Left lobe of liver (tissue), 2 donors: ENCODE measurements around the gene PIM3. TPM values are rescaled to one million over a fixed set of nuclear protein-coding genes. Genes with fewer than 3 reads are reported as not detected.
A peak's percentile ranks its signal among the peaks of the same experiment; 100 is the strongest.

Experiments used
- ATAC-seq: fragments of 200-7000 bp; cut with Tn5 transposase; one replicate; pipeline ENCODE4 v1.9.1; 2020; ENCODE audit warnings: mild to moderate bottlenecking, moderate library complexity
- DNase-seq: peaks from one replicate; pipeline ENCODE4 v3.0.0-alpha.2; 2020; ENCODE audit warnings: low spot score
- total RNA-seq: library from RNA; stranded (reverse); gene quantifications from one replicate; pipeline ENCODE4 v1.2.1, GENCODE V29; 2021
- donor health status: DM: no; HTN: no; CAD: no; lungs with moderate emphysema.
- donor health status: DM: no; HTN: yes; CAD: no.

The PIM3 gene
- 36.8 TPM for total RNA-seq

GRCh38 chr22:49960159-49961004 is at the start of gene PIM3:
Gene PIM3, plus strand, starts transcription at chr22:49960772. Its CDS starts 176 bp downstream, at chr22:49960948.
- ATAC-seq (peak; percentile 59), DNase-seq (peak; percentile 98)

- DNase-seq = no peak
- no peak for ATAC-seq
These were observed 48.5 kb upstream of the PIM3 start for GRCh38 chr22:49911881-49912625.

- DNase-seq (no peak), ATAC-seq (no peak)
These were observed 47.5 kb upstream of the PIM3 start for GRCh38 chr22:49913026-49913425.

DNA sequence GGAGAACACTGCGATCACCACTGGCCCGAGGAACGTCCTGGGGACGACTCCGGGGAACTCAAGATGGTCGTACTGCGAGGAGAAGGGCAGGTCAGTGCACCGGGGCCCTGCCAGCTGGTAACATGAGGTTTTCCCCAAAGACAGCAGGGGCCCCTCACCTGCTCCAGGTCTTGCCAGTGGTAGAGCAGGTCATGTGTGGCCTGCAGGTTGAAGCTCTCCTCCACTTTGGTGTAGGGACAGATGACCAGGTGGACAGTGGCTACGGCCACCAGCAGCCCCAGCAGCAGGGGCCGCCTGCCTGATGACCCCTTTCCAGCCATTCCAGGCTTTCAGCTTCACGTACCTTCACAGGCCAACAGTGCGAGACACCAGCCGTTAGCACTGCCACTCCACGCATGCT is 47.1 kb upstream of the PIM3 start:
- no peak for DNase-seq

GRCh38 chr22:49914256-49914655 is 46.3 kb upstream of the PIM3 start:
- DNase-seq = no peak
- no peak for ATAC-seq

More for the DNA sequence above, 47.1 kb upstream of the PIM3 start:
- no peak for ATAC-seq

DNA sequence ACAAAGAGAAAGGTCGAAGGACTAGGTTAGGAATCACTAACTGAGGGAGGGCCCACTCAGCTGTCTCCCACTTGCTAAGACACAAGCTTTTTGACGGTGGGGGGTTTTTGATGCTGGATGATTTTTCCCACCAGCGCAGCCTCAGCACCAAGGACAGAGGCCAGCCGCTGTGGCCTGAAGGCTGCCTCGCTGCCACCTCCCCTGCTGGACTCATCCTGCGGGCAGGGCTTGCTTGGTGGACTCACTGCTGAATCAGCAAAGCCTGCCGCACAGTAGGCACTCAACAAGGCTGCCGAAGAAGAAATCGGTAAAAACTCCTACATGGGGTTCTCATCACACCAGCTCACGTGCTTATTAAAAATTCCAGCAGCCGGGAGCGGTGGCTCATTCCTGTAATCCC is 45.0 kb upstream of the PIM3 start:
- DNase-seq = no peak
- ATAC-seq = no peak

DNA sequence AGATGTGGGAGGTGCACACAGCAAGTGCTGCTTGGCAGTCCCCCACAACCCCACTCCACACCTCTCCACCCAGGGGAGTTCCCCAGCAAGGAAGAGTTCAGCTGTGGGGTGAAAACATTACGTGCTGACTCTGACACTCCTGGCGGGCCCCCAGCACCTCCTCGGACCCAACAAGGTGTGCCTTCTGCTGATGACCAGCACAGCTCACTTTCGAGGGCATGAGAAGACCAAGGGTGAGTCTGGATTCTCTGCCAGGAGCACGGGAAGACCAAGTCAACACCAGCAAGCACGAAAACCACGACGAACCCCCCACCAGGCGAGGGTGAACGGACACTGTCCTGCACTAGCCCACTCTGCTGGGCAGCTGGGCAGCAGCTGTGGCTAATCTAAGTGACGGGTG is 43.7 kb upstream of the PIM3 start:
- ATAC-seq (no peak), DNase-seq (no peak)

DNA sequence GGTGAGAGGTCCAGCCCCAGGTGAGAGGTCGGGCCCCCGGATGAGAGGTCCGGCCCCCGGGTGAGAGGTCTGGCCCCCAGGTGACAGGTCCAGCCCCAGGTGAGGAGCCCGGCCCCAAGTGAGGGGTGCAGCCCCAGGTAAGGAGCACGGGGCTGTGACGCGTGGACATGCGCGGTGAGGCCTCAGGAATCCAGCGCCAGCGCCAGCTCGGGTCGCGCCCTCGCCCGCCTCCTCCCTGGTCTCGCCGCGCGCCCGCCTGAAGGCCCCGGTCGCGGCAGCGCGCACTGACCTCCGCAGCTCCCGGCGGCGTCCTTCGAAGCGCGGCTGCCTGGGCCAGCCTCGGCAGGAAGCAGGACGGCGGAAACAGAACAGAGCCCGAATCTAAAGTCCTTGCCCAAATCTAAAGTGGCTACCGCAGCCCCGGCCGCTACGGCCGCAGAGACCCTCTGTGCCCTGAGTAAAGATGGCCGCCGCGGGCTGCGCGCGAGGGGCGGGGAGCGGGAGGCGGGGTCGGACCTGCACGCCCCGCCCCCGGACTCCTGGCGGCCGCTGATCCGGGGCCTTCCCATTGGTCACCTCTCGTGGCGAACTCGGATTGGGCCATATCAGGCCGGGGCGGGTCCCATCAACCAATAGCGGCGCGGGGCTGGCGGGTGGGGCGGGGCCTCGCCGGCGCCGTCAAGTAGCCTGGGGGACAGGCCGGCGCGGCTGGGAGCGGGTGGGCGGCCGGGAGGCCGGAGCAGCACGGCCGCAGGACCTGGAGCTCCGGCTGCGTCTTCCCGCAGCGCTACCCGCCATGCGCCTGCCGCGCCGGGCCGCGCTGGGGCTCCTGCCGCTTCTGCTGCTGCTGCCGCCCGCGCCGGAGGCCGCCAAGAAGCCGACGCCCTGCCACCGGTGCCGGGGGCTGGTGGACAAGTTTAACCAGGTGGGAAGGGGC is 42.3 kb upstream of the PIM3 start, which contains the start of the genes ALG12 and CRELD2:
ALG12 (minus strand) TSS at position 465 of the 937 bp plus-strand sequence. CDS start 4,673 bp downstream, outside the sequence.
CRELD2 (plus strand) TSS at position 661 of the 937 bp plus-strand sequence; CDS start at position 797, 136 bp downstream.
- DNase-seq (peak; percentile 98), ATAC-seq (peak; percentile 92)

DNA sequence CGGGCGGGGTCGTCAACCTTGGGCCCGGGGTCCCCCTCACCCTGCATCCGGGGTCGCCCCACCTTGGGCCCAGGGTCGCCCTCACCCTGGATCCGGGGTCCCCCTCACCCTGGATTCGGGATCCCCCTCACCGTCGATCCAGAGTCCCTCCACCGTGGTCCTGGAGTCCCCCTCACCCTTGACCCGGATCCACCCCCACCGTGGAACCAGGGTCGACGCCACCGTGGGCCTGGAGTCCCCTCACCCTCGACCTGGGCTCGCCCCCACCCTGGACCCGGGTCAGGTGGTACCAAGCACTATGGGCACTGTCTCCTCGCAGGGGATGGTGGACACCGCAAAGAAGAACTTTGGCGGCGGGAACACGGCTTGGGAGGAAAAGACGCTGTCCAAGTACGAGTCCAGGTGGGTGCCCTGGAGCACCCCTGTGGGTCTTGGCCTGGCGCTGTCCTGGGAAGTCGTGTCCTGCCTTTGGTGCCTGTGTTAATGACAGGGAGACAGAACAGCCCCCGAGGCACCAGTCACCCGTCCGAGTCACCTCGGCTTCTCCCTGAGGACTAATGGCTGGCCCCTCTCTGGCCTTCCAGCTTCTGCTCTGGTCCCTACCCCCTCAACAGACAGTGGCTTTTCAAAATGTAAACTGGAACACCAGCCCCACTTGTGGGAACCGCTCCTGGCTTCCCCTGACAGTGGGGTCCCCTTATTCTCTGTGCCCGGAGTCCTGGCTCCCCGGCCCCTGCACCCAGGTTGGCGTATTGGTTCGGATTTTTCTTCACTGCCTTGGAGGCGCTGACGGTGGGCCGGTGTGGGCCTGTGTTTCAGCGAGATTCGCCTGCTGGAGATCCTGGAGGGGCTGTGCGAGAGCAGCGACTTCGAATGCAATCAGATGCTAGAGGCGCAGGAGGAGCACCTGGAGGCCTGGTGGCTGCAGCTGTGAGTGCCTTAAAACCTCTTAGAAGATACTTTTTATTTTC is 41.4 kb upstream of the PIM3 start:
- DNase-seq = peak; percentile 62

GRCh38 chr22:49920859-49921258 is 39.7 kb upstream of the PIM3 start:
- DNase-seq = no peak
- no peak for ATAC-seq

More for the DNA sequence above, 41.4 kb upstream of the PIM3 start:
- no peak for ATAC-seq

DNA sequence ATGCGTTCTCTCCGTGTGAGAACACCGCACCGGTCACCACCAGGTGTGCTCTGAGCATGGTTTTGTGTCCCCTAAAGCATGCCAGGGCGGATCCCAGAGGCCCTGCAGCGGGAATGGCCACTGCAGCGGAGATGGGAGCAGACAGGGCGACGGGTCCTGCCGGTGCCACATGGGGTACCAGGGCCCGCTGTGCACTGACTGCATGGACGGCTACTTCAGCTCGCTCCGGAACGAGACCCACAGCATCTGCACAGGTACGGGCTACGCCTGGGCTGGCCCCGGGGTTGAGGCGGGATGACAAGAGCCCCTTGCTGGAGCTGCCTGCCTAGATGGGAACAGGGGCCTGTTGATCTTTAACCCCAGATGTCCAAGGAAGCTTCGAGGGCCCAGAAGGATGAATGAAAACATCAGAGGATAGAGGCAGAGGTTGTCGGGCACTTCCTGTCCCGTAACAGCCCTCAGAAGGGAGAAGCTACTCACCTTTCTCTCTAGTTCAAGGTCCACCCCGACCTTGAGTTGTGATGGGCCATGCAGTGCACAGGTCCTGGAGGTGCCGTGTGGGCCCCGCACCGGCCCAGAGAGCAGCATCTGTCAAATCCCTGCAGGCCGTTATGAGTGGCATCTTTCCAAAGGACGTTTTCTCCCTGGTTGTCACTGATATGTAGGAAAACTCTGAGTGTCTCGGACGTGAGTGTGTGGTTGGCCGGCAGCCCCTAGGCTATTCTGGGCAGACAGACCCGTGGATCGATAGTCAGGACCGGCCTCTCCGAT is 38.9 kb upstream of the PIM3 start:
- ATAC-seq = no peak
- DNase-seq = no peak

DNA sequence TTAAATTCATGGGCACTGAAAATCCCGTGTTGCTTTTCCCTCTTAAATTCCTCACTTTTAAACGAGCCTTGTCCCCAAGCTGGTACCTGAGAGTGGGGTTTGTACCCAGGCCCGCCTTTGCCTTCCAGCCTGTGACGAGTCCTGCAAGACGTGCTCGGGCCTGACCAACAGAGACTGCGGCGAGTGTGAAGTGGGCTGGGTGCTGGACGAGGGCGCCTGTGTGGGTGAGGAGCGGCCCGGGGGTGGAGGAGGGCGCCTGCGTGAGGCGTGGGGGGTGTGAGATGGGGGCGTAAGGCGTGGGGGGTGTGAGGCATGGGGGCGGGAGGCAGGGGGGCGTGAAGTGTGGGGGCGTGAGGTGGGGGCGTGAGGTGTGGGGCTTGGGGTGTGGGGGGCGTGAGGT is 38.1 kb upstream of the PIM3 start:
- no peak for DNase-seq
- ATAC-seq = no peak

DNA sequence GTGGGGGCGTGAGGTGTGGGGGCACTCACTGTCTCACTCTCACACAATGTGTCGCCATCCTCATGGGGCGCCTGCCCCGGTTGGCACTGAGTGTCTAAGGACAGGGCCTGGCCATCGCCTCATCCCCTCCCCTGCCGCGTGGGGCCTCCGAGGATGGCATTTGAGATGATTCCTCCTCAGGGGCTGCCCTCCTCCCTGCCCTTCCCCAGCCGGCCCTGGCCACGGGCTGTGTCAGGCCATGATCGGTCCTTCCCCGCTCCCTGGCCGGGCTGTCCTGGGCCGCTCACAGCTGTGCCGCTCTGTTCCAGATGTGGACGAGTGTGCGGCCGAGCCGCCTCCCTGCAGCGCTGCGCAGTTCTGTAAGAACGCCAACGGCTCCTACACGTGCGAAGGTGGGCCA is 37.6 kb upstream of the PIM3 start:
- DNase-seq (no peak), ATAC-seq (no peak)

- DNase-seq (no peak), ATAC-seq (no peak)
These were observed 37.1 kb upstream of the PIM3 start for GRCh38 chr22:49923445-49923844.

- DNase-seq (no peak), ATAC-seq (no peak)
These were observed 36.3 kb upstream of the PIM3 start for GRCh38 chr22:49924113-49924833.

DNA sequence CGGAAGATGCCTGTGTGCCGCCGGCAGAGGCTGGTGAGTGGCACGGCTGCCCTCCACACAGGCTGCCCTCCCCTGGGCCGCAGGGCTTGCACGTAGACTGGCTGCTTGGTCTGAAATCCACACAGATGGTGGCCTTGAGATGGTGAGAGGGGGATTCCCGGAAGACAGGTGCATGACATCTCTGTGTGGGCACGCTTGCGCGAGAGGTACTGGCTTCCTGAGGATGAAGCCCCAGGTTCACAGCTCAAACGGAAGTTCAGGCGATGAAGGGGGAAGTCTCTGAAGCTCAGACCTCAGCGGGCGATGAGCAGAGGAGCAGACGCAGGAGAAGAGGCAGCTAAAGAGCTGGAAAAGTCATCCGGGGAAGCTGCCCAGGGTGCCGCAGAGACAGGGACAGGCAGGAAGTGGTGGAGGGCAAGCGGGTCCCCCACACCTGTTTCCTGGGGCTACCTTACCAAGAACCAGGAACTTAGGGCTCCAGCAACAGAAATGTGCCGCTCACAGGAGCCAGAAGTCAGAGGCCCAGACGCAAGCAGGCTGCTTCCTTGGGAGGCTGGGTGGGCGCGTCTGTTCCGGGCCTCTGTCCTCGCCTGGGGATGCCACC is 34.9 kb upstream of the PIM3 start:
- no peak for DNase-seq
- no peak for ATAC-seq

- DNase-seq (no peak), ATAC-seq (no peak)
These were observed 33.7 kb upstream of the PIM3 start for GRCh38 chr22:49926916-49927315.
